GM21367 (cell line): ENCODE data around the gene DNPEP.

Experiments used
- ATAC-seq: cut with Tn5 transposase; IDR thresholded peaks from one replicate; pipeline ENCODE4 v1.9.1; 2021; ENCODE audit not compliant: unreplicated experiment

The DNPEP gene

GRCh38 chr2:219387306-219388120 lies at the start of gene DNPEP:
Gene DNPEP, minus strand, starts transcription at chr2:219387912. Its CDS starts 118 bp downstream, at chr2:219387794.
- peak; percentile 57 for ATAC-seq

- no peak for ATAC-seq
Measured at GRCh38 chr2:219437141-219437540, 49.4 kb upstream of the DNPEP start.

GRCh38 chr2:219436491-219436890 lies 48.8 kb upstream of the DNPEP start:
- no peak for ATAC-seq

- ATAC-seq = no peak
Measured at GRCh38 chr2:219435701-219436100, 48.0 kb upstream of the DNPEP start.

GRCh38 chr2:219434718-219435525 lies 47.2 kb upstream of the DNPEP start, which contains the start of gene SPEG:
Gene SPEG, plus strand, starts transcription at chr2:219434843. Its CDS starts 135 bp downstream, at chr2:219434978.
- no peak for ATAC-seq

GRCh38 chr2:219434468-219434717 lies 46.7 kb upstream of the DNPEP start:
- ATAC-seq = no peak

- no peak for ATAC-seq
Measured at GRCh38 chr2:219433666-219434467, 46.2 kb upstream of the DNPEP start.

GRCh38 chr2:219430633-219431615 lies 43.2 kb upstream of the DNPEP start:
- ATAC-seq = no peak

- no peak for ATAC-seq
Measured at GRCh38 chr2:219429958-219430606, 42.4 kb upstream of the DNPEP start.

- ATAC-seq = no peak
Measured at GRCh38 chr2:219428469-219428868, 40.8 kb upstream of the DNPEP start.

GRCh38 chr2:219426534-219427136 lies 38.9 kb upstream of the DNPEP start:
- ATAC-seq = no peak

- no peak for ATAC-seq
Measured at GRCh38 chr2:219426068-219426443, 38.3 kb upstream of the DNPEP start.

- ATAC-seq = no peak
Measured at GRCh38 chr2:219425238-219426067, 37.7 kb upstream of the DNPEP start.

- no peak for ATAC-seq
Measured at GRCh38 chr2:219423652-219424377, 36.1 kb upstream of the DNPEP start.

- ATAC-seq = no peak
Measured at GRCh38 chr2:219422952-219423534, 35.3 kb upstream of the DNPEP start.

GRCh38 chr2:219421323-219421722 lies 33.6 kb upstream of the DNPEP start:
- ATAC-seq = no peak

- no peak for ATAC-seq
Measured at GRCh38 chr2:219420687-219421086, 33.0 kb upstream of the DNPEP start.
